ENCODE data around the gene METTL22.

METTL22 gene

GRCh38 chr16:8696880-8697279 lies 75.4 kb downstream of the METTL22 start:
- DNase-seq = no peak

GRCh38 chr16:8697965-8698364 lies 76.5 kb downstream of the METTL22 start:
- DNase-seq = no peak

Data from NCI-H2029 treated with DMSO at 0.1 percent for 48 hours (cell line).